MV-4-11 (cell line): ENCODE data around the gene APEH.

ENCODE experiments used
- DNase-seq: peaks from one replicate; lab custom pipeline; 2025; lab: John Stamatoyannopoulos, UW

Gene APEH

GRCh38 chr3:49727924-49728361 is 53.8 kb downstream of the APEH start:
- no peak for DNase-seq

GRCh38 chr3:49729966-49730609 is 55.9 kb downstream of the APEH start:
- DNase-seq: no peak

- DNase-seq: no peak
Measured at GRCh38 chr3:49732597-49732996, 58.4 kb downstream of the APEH start.

GRCh38 chr3:49733551-49733950 is 59.4 kb downstream of the APEH start:
- DNase-seq: peak; percentile 80
